Measurements from ENCODE around the gene FSD1L. TPM values are rescaled to one million over a fixed set of nuclear protein-coding genes. Genes with fewer than 3 reads are reported as not detected.
"Not testable (repeated sequence)": the region's sequence is repeated elsewhere in the genome, so short reads cannot be mapped to it uniquely, and the experiment has no call there.

The FSD1L gene
- polyA plus RNA-seq, 2 donors: 0.33 to 0.41 TPM

DNA sequence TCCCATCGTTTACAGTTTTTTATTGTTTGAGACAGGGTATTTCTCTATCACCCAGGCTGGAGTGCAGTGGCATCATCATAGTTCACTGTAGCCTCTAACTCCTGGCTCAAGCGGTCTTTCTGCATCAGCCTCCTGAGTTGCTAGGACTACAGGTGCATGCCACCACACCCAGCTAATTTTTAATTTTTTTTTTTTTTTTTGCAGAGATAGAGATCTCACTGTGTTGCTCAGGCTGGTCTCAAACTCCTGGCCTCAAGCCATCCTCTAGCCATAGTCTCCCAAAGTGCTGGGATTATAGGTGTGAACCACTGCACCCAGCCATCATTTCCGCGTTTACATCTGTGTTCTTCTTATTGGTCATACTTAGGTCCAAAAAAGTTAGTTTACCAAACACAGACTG, 53.6 kb downstream of the FSD1L start:
- Histone ChIP-seq H3K4me1 (ENCODE audit: control insufficient read depth in 2 of 2, insufficient read depth in 2 of 2, low read length in 1 of 2) (no peaks in the 10 kb centered on the region), H3K27ac (ENCODE audit: low read depth in 2 of 2, low read length in 1 of 2) (no peak overlapping the region), H3K4me3 (ENCODE audit: low read depth in 1 of 2, low read length in 2 of 2) (no peak overlapping the region), H3K27me3 (ENCODE audit: control insufficient read depth in 1 of 2, insufficient read depth in 2 of 2, low read length in 2 of 2) (no peaks in the 10 kb centered on the region), H3K36me3 (ENCODE audit: control insufficient read depth in 2 of 2, insufficient read depth in 2 of 2, low read length in 1 of 2) (no peaks in the 10 kb centered on the region), H3K9me3 (ENCODE audit: control insufficient read depth in 2 of 2, insufficient read depth in 1 of 2, low read depth in 1 of 2, low read length in 1 of 2) (no peaks in the 10 kb centered on the region)
- 96 to 97% methylated on average over 4 of the region's 4 CpGs for whole genome bisulfite sequencing, 2 donors

DNA sequence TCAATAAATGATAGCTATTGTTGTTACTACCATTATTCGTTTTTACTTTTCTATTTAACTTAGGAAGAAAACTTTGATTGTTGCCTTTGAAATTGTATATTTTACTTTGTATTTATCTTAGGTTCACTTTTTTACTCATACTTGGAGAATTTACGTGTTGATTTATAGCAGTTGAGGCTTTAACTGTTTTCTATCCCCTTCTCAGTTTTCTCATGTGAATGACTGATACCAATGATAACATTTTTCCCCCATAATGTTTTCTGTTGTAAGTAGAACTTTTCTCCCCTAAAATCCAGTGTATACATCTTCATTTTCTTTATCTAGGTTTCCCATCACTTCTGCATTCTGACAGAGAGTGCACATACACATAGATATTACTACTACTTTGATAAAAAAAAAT, 54.4 kb downstream of the FSD1L start:
- no peaks in the 10 kb centered on the region for H3K9me3 ChIP-seq (ENCODE audit: control insufficient read depth in 2 of 2, insufficient read depth in 1 of 2, low read depth in 1 of 2, low read length in 1 of 2)
- no peaks in the 10 kb centered on the region for H3K36me3 ChIP-seq (ENCODE audit: control insufficient read depth in 2 of 2, insufficient read depth in 2 of 2, low read length in 1 of 2)
- no peaks in the 10 kb centered on the region for H3K4me1 ChIP-seq (ENCODE audit: control insufficient read depth in 2 of 2, insufficient read depth in 2 of 2, low read length in 1 of 2)
- no peak overlapping the region for H3K27ac ChIP-seq (ENCODE audit: low read depth in 2 of 2, low read length in 1 of 2)
- WGBS, 2 donors: 67 to 87% methylated on average over 2 of the region's 2 CpGs
- no peak overlapping the region for H3K4me3 ChIP-seq (ENCODE audit: low read depth in 1 of 2, low read length in 2 of 2)
- H3K27me3 ChIP-seq (ENCODE audit: control insufficient read depth in 1 of 2, insufficient read depth in 2 of 2, low read length in 2 of 2): no peaks in the 10 kb centered on the region

DNA sequence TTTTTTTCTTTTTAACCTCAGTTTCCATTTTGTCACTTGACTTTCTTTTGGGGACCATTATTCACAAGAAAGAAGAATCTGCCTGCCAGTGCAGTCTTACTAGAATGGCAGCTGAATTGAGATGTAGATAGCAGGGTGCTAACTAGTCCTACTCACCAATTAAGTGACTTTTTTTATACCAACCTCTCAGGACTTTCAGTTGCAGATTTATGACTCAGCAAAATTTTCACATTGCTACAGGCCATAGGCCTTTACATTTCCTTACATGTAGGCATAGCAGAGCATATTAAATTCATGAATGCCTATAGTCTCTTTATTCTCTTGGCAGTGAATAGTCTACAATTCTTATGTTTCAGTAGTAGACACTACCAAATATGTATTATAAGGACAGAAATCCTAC, 56.0 kb downstream of the FSD1L start:
- no peaks in the 10 kb centered on the region for H3K9me3 ChIP-seq (ENCODE audit: control insufficient read depth in 2 of 2, insufficient read depth in 1 of 2, low read depth in 1 of 2, low read length in 1 of 2)
- H3K36me3 ChIP-seq (ENCODE audit: control insufficient read depth in 2 of 2, insufficient read depth in 2 of 2, low read length in 1 of 2): no peaks in the 10 kb centered on the region
- no peaks in the 10 kb centered on the region for H3K4me1 ChIP-seq (ENCODE audit: control insufficient read depth in 2 of 2, insufficient read depth in 2 of 2, low read length in 1 of 2)
- H3K27ac ChIP-seq (ENCODE audit: low read depth in 2 of 2, low read length in 1 of 2): no peak overlapping the region
- no peaks in the 10 kb centered on the region for H3K27me3 ChIP-seq (ENCODE audit: control insufficient read depth in 1 of 2, insufficient read depth in 2 of 2, low read length in 2 of 2)
- H3K4me3 ChIP-seq (ENCODE audit: low read depth in 1 of 2, low read length in 2 of 2): no peak overlapping the region

DNA sequence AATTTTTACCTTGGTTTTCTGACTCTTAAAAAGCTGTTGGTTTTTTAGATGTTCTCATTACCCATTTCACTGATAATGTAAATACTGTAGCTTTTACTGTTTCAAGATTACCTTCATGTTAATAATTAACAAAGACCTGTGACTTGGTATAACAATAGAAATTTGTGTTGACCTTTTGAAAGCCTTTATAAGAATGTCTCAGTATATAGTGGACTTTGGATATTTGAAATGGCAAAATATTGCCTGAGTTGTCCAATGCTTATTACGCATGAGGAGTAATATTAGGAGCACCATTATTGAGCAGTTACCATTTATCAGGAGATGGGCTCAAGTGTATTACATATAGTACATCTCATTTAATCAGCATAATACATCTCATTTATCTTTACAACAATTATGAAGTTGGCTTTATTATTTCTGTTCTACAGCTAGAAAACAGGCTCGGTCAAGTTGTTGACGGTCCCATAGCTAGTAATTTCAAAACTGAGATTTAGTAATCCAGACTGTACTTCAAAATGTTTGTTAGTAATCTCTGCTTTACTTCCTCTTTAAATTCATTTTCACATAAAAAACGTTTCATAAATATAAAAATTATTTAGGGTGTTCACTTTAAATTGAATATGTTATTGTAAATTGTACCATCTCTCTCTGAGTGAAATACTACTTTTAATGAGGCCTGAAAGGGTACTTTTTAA, 59.4 kb downstream of the FSD1L start:
- Histone ChIP-seq H3K27me3 (ENCODE audit: control insufficient read depth in 1 of 2, insufficient read depth in 2 of 2, low read length in 2 of 2) (no peaks in the 10 kb centered on the region), H3K4me3 (ENCODE audit: low read depth in 1 of 2, low read length in 2 of 2) (no peak overlapping the region), H3K36me3 (ENCODE audit: control insufficient read depth in 2 of 2, insufficient read depth in 2 of 2, low read length in 1 of 2) (no peaks in the 10 kb centered on the region), H3K4me1 (ENCODE audit: control insufficient read depth in 2 of 2, insufficient read depth in 2 of 2, low read length in 1 of 2) (no peaks in the 10 kb centered on the region), H3K9me3 (ENCODE audit: control insufficient read depth in 2 of 2, insufficient read depth in 1 of 2, low read depth in 1 of 2, low read length in 1 of 2) (no peaks in the 10 kb centered on the region), H3K27ac (ENCODE audit: low read depth in 2 of 2, low read length in 1 of 2) (no peak overlapping the region)
- WGBS, 2 donors: 80 to 85% methylated on average over 4 of the region's 4 CpGs

DNA sequence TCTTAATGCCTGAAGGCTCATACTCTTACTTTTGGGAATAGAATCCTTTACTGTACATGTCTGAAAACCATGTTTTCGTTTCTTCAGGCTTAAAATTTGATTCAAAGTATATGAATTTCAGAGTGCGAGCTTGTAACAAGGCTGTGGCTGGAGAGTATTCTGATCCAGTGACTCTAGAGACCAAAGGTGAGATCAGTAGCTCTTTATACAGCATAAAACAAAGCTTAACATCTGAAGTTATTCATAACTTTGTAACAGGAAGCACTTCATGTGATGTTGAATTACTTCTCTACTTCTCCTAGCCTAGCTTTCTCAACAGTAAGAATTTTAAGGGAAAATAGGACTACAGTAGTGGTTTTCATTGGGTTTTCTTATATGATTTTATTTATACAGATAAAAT, 60.7 kb downstream of the FSD1L start:
- Histone ChIP-seq H3K4me3 (ENCODE audit: low read depth in 1 of 2, low read length in 2 of 2) (no peak overlapping the region), H3K27me3 (ENCODE audit: control insufficient read depth in 1 of 2, insufficient read depth in 2 of 2, low read length in 2 of 2) (no peaks in the 10 kb centered on the region), H3K4me1 (ENCODE audit: control insufficient read depth in 2 of 2, insufficient read depth in 2 of 2, low read length in 1 of 2) (no peaks in the 10 kb centered on the region), H3K36me3 (ENCODE audit: control insufficient read depth in 2 of 2, insufficient read depth in 2 of 2, low read length in 1 of 2) (no peaks in the 10 kb centered on the region), H3K27ac (ENCODE audit: low read depth in 2 of 2, low read length in 1 of 2) (no peak overlapping the region), H3K9me3 (ENCODE audit: control insufficient read depth in 2 of 2, insufficient read depth in 1 of 2, low read depth in 1 of 2, low read length in 1 of 2) (no peaks in the 10 kb centered on the region)
- WGBS, 2 donors: 95% methylated on average over 2 of the region's 2 CpGs

DNA sequence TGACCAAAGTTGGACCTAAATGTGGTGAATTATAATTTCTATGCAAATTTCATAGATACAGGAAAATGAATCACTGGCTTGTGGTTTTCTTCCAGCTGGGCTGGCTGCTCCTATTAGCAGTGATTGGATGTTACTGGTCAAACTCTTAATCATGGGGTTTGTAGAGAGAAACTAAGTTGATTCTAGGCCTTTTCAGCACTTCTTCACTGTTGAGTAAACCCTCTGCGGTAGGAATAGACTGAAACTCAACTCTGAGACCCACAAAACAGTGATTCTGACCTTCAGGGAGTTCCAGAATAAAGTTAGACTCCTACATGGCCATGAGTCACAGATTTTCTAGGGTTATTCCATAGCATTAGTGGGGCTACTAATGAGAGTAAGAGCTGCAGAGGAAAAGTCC, 62.2 kb downstream of the FSD1L start:
- Histone ChIP-seq H3K4me1 (ENCODE audit: control insufficient read depth in 2 of 2, insufficient read depth in 2 of 2, low read length in 1 of 2) (no peaks in the 10 kb centered on the region), H3K36me3 (ENCODE audit: control insufficient read depth in 2 of 2, insufficient read depth in 2 of 2, low read length in 1 of 2) (no peaks in the 10 kb centered on the region), H3K9me3 (ENCODE audit: control insufficient read depth in 2 of 2, insufficient read depth in 1 of 2, low read depth in 1 of 2, low read length in 1 of 2) (no peaks in the 10 kb centered on the region), H3K4me3 (ENCODE audit: low read depth in 1 of 2, low read length in 2 of 2) (no peak overlapping the region), H3K27me3 (ENCODE audit: control insufficient read depth in 1 of 2, insufficient read depth in 2 of 2, low read length in 2 of 2) (no peaks in the 10 kb centered on the region), H3K27ac (ENCODE audit: low read depth in 2 of 2, low read length in 1 of 2) (no peak overlapping the region)
- 84 to 95% methylated on average over 1 of the region's 1 CpG for WGBS, 2 donors

DNA sequence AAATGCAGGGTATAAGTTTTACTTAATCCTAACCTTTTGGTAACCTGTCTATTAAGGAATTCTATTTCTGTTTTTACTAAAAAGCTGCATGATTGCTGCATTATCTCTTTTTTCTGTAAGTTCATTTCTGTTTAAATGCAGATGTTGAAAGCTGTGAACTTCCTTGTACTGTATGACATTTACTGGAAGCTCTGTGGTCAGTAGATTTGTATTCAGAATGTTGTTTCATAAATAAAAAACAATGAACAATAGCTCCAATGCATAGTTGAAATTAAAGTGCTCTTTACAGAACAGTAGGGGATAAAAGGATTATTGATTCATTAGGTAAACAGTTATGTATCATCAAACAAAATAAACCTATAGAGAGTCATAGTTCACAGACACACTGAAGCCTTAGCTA, 63.6 kb downstream of the FSD1L start:
- H3K27ac ChIP-seq (ENCODE audit: low read depth in 2 of 2, low read length in 1 of 2): no peak overlapping the region
- no peaks in the 10 kb centered on the region for H3K4me1 ChIP-seq (ENCODE audit: control insufficient read depth in 2 of 2, insufficient read depth in 2 of 2, low read length in 1 of 2)
- no peak overlapping the region for H3K4me3 ChIP-seq (ENCODE audit: low read depth in 1 of 2, low read length in 2 of 2)
- H3K36me3 ChIP-seq (ENCODE audit: control insufficient read depth in 2 of 2, insufficient read depth in 2 of 2, low read length in 1 of 2): no peaks in the 10 kb centered on the region
- H3K9me3 ChIP-seq (ENCODE audit: control insufficient read depth in 2 of 2, insufficient read depth in 1 of 2, low read depth in 1 of 2, low read length in 1 of 2): no peaks in the 10 kb centered on the region
- H3K27me3 ChIP-seq (ENCODE audit: control insufficient read depth in 1 of 2, insufficient read depth in 2 of 2, low read length in 2 of 2): no peaks in the 10 kb centered on the region

DNA sequence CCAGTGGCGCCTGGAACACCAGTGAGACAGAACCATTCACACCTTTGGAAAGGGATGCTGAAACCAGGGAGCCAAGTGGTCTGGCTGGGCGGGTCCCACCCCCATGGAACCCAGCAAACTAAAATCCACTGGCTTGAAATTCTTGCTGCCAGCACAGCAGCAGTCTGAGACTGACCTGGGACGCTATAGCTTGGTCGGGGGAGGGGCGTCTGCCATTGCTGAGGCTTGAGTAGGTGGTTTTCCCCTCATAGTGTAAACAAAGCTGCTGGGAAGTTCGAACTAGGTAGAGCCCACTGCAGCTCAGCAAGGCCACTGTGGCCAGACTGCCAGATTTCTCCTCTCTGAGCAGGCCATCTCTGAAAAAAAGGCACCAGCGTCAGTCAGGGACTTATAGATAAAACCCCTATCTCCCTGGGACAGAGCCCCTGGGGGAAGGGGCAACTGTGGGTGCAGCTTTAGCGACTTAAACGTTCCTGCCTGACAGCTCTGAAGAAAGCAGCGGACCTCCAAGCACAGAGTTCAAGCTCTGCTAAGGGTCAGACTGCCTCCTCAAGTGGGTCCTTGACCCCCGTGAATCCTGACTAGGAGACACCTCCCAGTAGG, 68.1 kb downstream of the FSD1L start:
- no peak overlapping the region for H3K4me3 ChIP-seq (ENCODE audit: low read depth in 1 of 2, low read length in 2 of 2)
- 89 to 90% methylated on average over 11 of the region's 11 CpGs for WGBS, 2 donors
- no peaks in the 10 kb centered on the region for H3K9me3 ChIP-seq (ENCODE audit: control insufficient read depth in 2 of 2, insufficient read depth in 1 of 2, low read depth in 1 of 2, low read length in 1 of 2)
- H3K27ac ChIP-seq (ENCODE audit: low read depth in 2 of 2, low read length in 1 of 2): no peak overlapping the region
- H3K27me3 ChIP-seq (ENCODE audit: control insufficient read depth in 1 of 2, insufficient read depth in 2 of 2, low read length in 2 of 2): no peaks in the 10 kb centered on the region
- no peaks in the 10 kb centered on the region for H3K36me3 ChIP-seq (ENCODE audit: control insufficient read depth in 2 of 2, insufficient read depth in 2 of 2, low read length in 1 of 2)
- no peaks in the 10 kb centered on the region for H3K4me1 ChIP-seq (ENCODE audit: control insufficient read depth in 2 of 2, insufficient read depth in 2 of 2, low read length in 1 of 2)

DNA sequence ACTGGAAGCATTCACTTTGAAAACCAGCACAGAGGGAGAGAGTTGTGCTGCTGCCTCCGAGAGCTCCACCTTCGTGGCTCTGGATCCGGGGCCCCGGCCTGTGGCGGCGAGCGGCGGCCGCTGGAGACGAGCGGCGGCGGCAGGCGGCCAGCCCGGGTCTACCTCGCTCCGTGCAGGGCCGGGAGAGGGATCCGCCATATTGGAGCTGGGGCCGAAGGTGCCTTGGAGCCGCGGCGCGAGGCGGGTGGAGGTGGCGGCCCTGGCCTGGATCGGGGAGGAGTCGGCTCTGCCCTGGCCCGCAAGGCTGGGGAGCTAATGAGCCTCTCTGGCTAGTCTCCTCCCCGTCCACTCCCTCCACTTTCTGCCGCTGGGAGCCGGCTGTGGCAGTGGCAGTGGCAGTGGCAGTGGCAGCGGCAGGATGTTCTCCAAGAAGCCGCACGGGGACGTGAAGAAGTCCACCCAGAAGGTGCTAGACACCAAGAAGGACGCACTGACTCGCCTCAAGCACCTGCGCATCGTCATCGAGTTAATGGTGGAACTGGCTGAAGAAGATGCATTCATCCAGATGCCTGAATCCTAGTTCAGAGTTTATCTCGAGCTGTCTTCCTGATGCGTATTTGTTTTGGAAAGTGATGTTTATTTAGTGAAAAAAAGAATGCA, 72.0 kb downstream of the FSD1L start:
- H3K9me3 ChIP-seq (ENCODE audit: control insufficient read depth in 2 of 2, insufficient read depth in 1 of 2, low read depth in 1 of 2, low read length in 1 of 2); H3K36me3 ChIP-seq (ENCODE audit: control insufficient read depth in 2 of 2, insufficient read depth in 2 of 2, low read length in 1 of 2); H3K4me1 ChIP-seq (ENCODE audit: control insufficient read depth in 2 of 2, insufficient read depth in 2 of 2, low read length in 1 of 2); H3K27me3 ChIP-seq (ENCODE audit: control insufficient read depth in 1 of 2, insufficient read depth in 2 of 2, low read length in 2 of 2): not testable (repeated sequence)
- peak overlapping the region in 1 of 2 donors; percentile 50 for H3K4me3 ChIP-seq (ENCODE audit: low read depth in 1 of 2, low read length in 2 of 2)
- H3K27ac ChIP-seq (ENCODE audit: low read depth in 2 of 2, low read length in 1 of 2): peak overlapping the region; percentile 41 to 80
- 84 to 93% methylated on average over 36 to 43 of the region's 43 CpGs for WGBS, 2 donors

DNA sequence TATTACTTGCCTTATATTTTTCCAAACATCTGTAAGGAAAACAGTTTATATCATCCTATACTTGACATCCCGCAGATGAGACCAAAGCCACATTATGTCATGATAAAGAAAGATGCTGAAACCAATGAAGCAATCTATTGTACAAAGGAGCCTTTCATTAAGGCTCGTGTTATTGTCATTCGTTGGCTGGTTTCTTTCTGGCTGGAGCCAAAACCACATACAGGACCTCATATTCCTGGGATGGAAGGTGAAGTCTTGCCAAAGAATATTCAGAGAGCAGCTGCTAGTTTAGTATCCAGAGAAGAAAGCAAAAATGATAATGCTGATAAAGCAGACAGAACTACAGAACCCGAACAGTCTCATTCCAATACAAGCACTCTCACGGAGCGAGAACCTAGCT, 73.2 kb downstream of the FSD1L start:
- not testable (repeated sequence) for H3K9me3 ChIP-seq (ENCODE audit: control insufficient read depth in 2 of 2, insufficient read depth in 1 of 2, low read depth in 1 of 2, low read length in 1 of 2); H3K27me3 ChIP-seq (ENCODE audit: control insufficient read depth in 1 of 2, insufficient read depth in 2 of 2, low read length in 2 of 2); H3K4me3 ChIP-seq (ENCODE audit: low read depth in 1 of 2, low read length in 2 of 2); H3K4me1 ChIP-seq (ENCODE audit: control insufficient read depth in 2 of 2, insufficient read depth in 2 of 2, low read length in 1 of 2); H3K27ac ChIP-seq (ENCODE audit: low read depth in 2 of 2, low read length in 1 of 2); H3K36me3 ChIP-seq (ENCODE audit: control insufficient read depth in 2 of 2, insufficient read depth in 2 of 2, low read length in 1 of 2)
- WGBS, 2 donors: 84% methylated on average over 6 of the region's 6 CpGs

All from esophagus (tissue), 2 donors.